Neural cell (in vitro differentiated cells): Measurements from ENCODE around the gene NEUROD1. TPM values are rescaled to one million over a fixed set of nuclear protein-coding genes. Genes with fewer than 3 reads are reported as not detected.

Source experiments
- H2AFZ ChIP-seq: fragments of 200-600, 300-800 bp; sonication (generic), shearing (Covaris generic); 2 replicates; pipeline ENCODE4 v1.6.0; 2014; ENCODE audit warnings: low read depth, mild to moderate bottlenecking, antibody characterized with exemption, low read length, moderate library complexity
- H3F3A ChIP-seq: fragments of 200-600 bp; shearing (Covaris generic); 2 replicates; pipeline ENCODE4 v1.6.1; 2016; ENCODE audit warnings: mild to moderate bottlenecking, moderate library complexity, mixed read lengths, antibody characterized with exemption, low read length; ENCODE audit not compliant: insufficient read depth, poor library complexity, severe bottlenecking
- H3K27ac ChIP-seq: fragments of 200-600, 300-800 bp; sonication (generic), shearing (Covaris generic); 2 replicates; pipeline ENCODE4 v1.5.1; 2014; ENCODE audit warnings: mild to moderate bottlenecking, low read length, moderate library complexity
- H3K27me3 ChIP-seq: fragments of 300-800, 200-600 bp; sonication (generic), shearing (Covaris generic); 2 replicates; pipeline ENCODE4 v1.6.0; 2014; ENCODE audit warnings: mild to moderate bottlenecking, low read depth, low read length, moderate library complexity; ENCODE audit not compliant: insufficient read depth
- H3K36me3 ChIP-seq: fragments of 300-800, 200-600 bp; sonication (generic), shearing (Covaris generic); 2 replicates; pipeline ENCODE4 v1.5.1; 2014; ENCODE audit warnings: mild to moderate bottlenecking, antibody characterized with exemption, low read length, moderate library complexity; ENCODE audit not compliant: insufficient read depth
- H3K4me2 ChIP-seq: fragments of 300-800, 200-600 bp; sonication (generic), shearing (Covaris generic); 2 replicates; pipeline ENCODE4 v1.6.0; 2014; ENCODE audit warnings: mild to moderate bottlenecking, low read length
- H3K4me3 ChIP-seq: fragments of 300-800, 200-600 bp; sonication (generic), shearing (Covaris generic); 2 replicates; pipeline ENCODE4 v1.5.1; 2014; ENCODE audit warnings: mild to moderate bottlenecking, low read length, moderate library complexity
- H3K79me2 ChIP-seq: fragments of 200-600 bp; shearing (Covaris generic); replicated peaks from 2 replicates; pipeline ENCODE4 v1.6.0; 2014; ENCODE audit warnings: mild to moderate bottlenecking, low read length, moderate library complexity; ENCODE audit not compliant: insufficient read depth
- H3K9ac ChIP-seq: fragments of 300-800, 200-600 bp; sonication (generic), shearing (Covaris generic); 2 replicates; pipeline ENCODE4 v1.6.1; 2016; ENCODE audit warnings: mild to moderate bottlenecking, low read length, mixed read lengths
- H3K9me2 ChIP-seq: fragments of 200-600 bp; shearing (Covaris generic); 2 replicates; pipeline ENCODE4 v1.6.1; 2016; ENCODE audit warnings: mild to moderate bottlenecking, low read length, mixed read lengths; ENCODE audit not compliant: insufficient read depth
- H3K9me3 ChIP-seq: fragments of 200-600, 300-800 bp; sonication (generic), shearing (Covaris generic); 2 replicates; pipeline ENCODE4 v1.6.1; 2016; ENCODE audit warnings: mild to moderate bottlenecking, mixed run types, low read length, moderate library complexity, mixed read lengths
- H4K20me1 ChIP-seq: fragments of 200-600 bp; shearing (Covaris generic); 2 replicates; pipeline ENCODE4 v1.6.1; 2016; ENCODE audit warnings: mild to moderate bottlenecking, mixed run types; ENCODE audit not compliant: insufficient read depth
- EP300 ChIP-seq: fragments of 450-650 bp; conservative IDR thresholded peaks from 2 replicates; pipeline ENCODE4 v1.6.1; 2014; ENCODE audit warnings: antibody characterized with exemption, mild to moderate bottlenecking, moderate library complexity; ENCODE audit not compliant: poor library complexity, severe bottlenecking
- EZH2 ChIP-seq: fragments of 200-600, 300-800 bp; shearing (Covaris generic), sonication (generic); IDR thresholded peaks from 2 replicates; pipeline ENCODE4 v1.6.1; 2014; ENCODE audit warnings: antibody characterized with exemption, low read length, borderline replicate concordance, mild to moderate bottlenecking; ENCODE audit not compliant: insufficient read depth, poor library complexity, severe bottlenecking
- MXI1 ChIP-seq: fragments of 450-650 bp; conservative IDR thresholded peaks from 2 replicates; pipeline ENCODE4 v1.6.1; 2014; ENCODE audit warnings: antibody characterized with exemption, mild to moderate bottlenecking; ENCODE audit not compliant: poor library complexity, severe bottlenecking
- POLR2AphosphoS5 ChIP-seq: IDR thresholded peaks from 2 replicates; pipeline ENCODE4 v1.6.1; 2012
- RAD21 ChIP-seq: fragments of 450-650 bp; conservative IDR thresholded peaks from 2 replicates; pipeline ENCODE4 v1.6.1; 2014; ENCODE audit warnings: antibody characterized with exemption, mild to moderate bottlenecking, moderate library complexity
- REST ChIP-seq: IDR thresholded peaks from 2 replicates; pipeline ENCODE4 v1.6.1; 2012; ENCODE audit warnings: borderline replicate concordance
- SMC3 ChIP-seq: fragments of 450-650 bp; conservative IDR thresholded peaks from 2 replicates; pipeline ENCODE4 v1.6.1; 2014; ENCODE audit warnings: antibody characterized with exemption, mild to moderate bottlenecking, moderate library complexity; ENCODE audit not compliant: poor library complexity
- TAF1 ChIP-seq: IDR thresholded peaks from 2 replicates; pipeline ENCODE4 v1.6.1; 2012; ENCODE audit warnings: low read depth
- polyA plus RNA-seq: library from polyadenylated mRNA; depleted of rRNA; stranded (reverse); fragments of >200 nt; gene quantifications from 2 replicates; pipeline ENCODE4 v1.2.3, GENCODE V29; 2014
- TF ChIP-seq, protein P1 (sequence below): fragments of 450-650 bp; IDR thresholded peaks from 2 replicates; pipeline ENCODE4 v1.5.1; 2014; ENCODE audit warnings: antibody characterized with exemption, mild to moderate bottlenecking, moderate library complexity; ENCODE audit not compliant: poor library complexity, severe bottlenecking

The NEUROD1 gene
- polyA plus RNA-seq, 1 donor from 2014 or later, result not detected

DNA sequence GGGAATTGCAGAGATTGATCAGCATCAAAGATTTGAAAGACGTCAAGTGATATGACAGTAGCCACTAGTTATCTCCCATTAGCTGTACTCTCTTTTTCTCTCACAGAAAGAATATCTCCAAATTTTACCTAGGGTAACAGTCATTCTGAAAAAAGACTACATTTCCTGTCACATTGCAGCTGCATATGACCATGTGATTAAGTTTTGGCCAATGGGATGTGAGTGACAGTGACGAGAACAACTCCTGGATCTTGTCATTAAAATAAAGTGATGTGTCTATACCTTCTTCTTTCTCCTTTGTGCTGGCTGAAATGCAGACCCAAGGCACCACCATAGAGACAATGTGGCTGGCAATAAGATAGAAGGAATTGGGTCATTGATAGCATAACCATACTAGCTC lies 10.5 kb upstream of the NEUROD1 start:
- no peak overlapping the region for H3K9ac ChIP-seq
- H3K79me2 ChIP-seq, result no peaks in the 10 kb centered on the region
- peaks cover 42% of the 10 kb centered on the region for H3K27me3 ChIP-seq
- H2AFZ ChIP-seq, result no peak overlapping the region
- TF ChIP-seq REST (no peak), POLR2AphosphoS5 (no peak), SMC3 (no peak), EZH2 (no peak), RAD21 (no peak), MXI1 (no peak), TAF1 (no peak), EP300 (no peak)
- TF ChIP-seq, protein P1, sequence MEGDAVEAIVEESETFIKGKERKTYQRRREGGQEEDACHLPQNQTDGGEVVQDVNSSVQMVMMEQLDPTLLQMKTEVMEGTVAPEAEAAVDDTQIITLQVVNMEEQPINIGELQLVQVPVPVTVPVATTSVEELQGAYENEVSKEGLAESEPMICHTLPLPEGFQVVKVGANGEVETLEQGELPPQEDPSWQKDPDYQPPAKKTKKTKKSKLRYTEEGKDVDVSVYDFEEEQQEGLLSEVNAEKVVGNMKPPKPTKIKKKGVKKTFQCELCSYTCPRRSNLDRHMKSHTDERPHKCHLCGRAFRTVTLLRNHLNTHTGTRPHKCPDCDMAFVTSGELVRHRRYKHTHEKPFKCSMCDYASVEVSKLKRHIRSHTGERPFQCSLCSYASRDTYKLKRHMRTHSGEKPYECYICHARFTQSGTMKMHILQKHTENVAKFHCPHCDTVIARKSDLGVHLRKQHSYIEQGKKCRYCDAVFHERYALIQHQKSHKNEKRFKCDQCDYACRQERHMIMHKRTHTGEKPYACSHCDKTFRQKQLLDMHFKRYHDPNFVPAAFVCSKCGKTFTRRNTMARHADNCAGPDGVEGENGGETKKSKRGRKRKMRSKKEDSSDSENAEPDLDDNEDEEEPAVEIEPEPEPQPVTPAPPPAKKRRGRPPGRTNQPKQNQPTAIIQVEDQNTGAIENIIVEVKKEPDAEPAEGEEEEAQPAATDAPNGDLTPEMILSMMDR, result no peak
- H3F3A ChIP-seq, result no peaks in the 10 kb centered on the region
- H3K9me2 ChIP-seq, result no peaks in the 10 kb centered on the region
- no peak overlapping the region for H3K4me3 ChIP-seq
- H3K4me2 ChIP-seq, result no peak overlapping the region
- H3K9me3 ChIP-seq, result no peaks in the 10 kb centered on the region
- no peaks in the 10 kb centered on the region for H4K20me1 ChIP-seq
- H3K27ac ChIP-seq, result no peak overlapping the region
- H3K36me3 ChIP-seq, result no peaks in the 10 kb centered on the region

- H4K20me1 ChIP-seq, result no peaks in the 10 kb centered on the region
- no peak overlapping the region for H3K4me3 ChIP-seq
- no peak overlapping the region for H3K9ac ChIP-seq
- TF ChIP-seq SMC3, result no peak
- TF ChIP-seq REST, result no peak
- no peak for TF ChIP-seq RAD21
- TF ChIP-seq, protein P1, result no peak
- TF ChIP-seq EP300, result no peak
- TF ChIP-seq MXI1, result no peak
- no peak for TF ChIP-seq EZH2
- TF ChIP-seq POLR2AphosphoS5, result no peak
- no peak for TF ChIP-seq TAF1
- H3K9me3 ChIP-seq, result peaks cover 14% of the 10 kb centered on the region
- H2AFZ ChIP-seq, result no peak overlapping the region
- H3K27ac ChIP-seq, result no peak overlapping the region
- H3K4me2 ChIP-seq, result no peak overlapping the region
- H3F3A ChIP-seq, result no peaks in the 10 kb centered on the region
- no peaks in the 10 kb centered on the region for H3K79me2 ChIP-seq
- no peaks in the 10 kb centered on the region for H3K9me2 ChIP-seq
- H3K27me3 ChIP-seq, result peaks cover 83% of the 10 kb centered on the region
- H3K36me3 ChIP-seq, result no peaks in the 10 kb centered on the region
Observed at GRCh38 chr2:181686576-181687185, 6.4 kb upstream of the NEUROD1 start.
